HG03103 (cell line): ENCODE measurements around the gene CAP1.
A peak's percentile ranks its signal among the peaks of the same experiment; 100 is the strongest.
"Not testable (repeated sequence)": the region's sequence is repeated elsewhere in the genome, so short reads cannot be mapped to it uniquely, and the experiment has no call there.

ENCODE experiments used
- ATAC-seq: cut with Tn5 transposase; IDR thresholded peaks from one replicate; pipeline ENCODE4 v1.9.1; 2021; ENCODE audit warnings: low read depth; ENCODE audit not compliant: unreplicated experiment

CAP1 gene

GRCh38 chr1:40058097-40058452 is 17.5 kb downstream of the CAP1 start:
- no peak for ATAC-seq

GRCh38 chr1:40058453-40059337 is 18.2 kb downstream of the CAP1 start:
- no peak for ATAC-seq

GRCh38 chr1:40059338-40059959 is 18.9 kb downstream of the CAP1 start:
- ATAC-seq: peak; percentile 46

- ATAC-seq: no peak
These were observed 19.6 kb downstream of the CAP1 start for GRCh38 chr1:40059960-40060750.

- peak; percentile 68 for ATAC-seq
These were observed 24.4 kb downstream of the CAP1 start for GRCh38 chr1:40064797-40065499.

GRCh38 chr1:40067023-40067422 is 26.5 kb downstream of the CAP1 start:
- ATAC-seq: no peak

GRCh38 chr1:40067851-40068250 is 27.3 kb downstream of the CAP1 start:
- no peak for ATAC-seq

- ATAC-seq: no peak
These were observed 31.6 kb downstream of the CAP1 start for GRCh38 chr1:40072142-40072541.

GRCh38 chr1:40073062-40073461 is 32.5 kb downstream of the CAP1 start:
- no peak for ATAC-seq

GRCh38 chr1:40075266-40075665 is 34.7 kb downstream of the CAP1 start:
- ATAC-seq: no peak

- ATAC-seq: no peak
These were observed 36.4 kb downstream of the CAP1 start for GRCh38 chr1:40076895-40077312.

- no peak for ATAC-seq
These were observed 38.2 kb downstream of the CAP1 start for GRCh38 chr1:40078512-40079333.

- ATAC-seq: no peak
These were observed 39.4 kb downstream of the CAP1 start for GRCh38 chr1:40079774-40080400.

GRCh38 chr1:40081871-40082270 is 41.3 kb downstream of the CAP1 start:
- no peak for ATAC-seq

GRCh38 chr1:40084750-40085149 is 44.2 kb downstream of the CAP1 start:
- ATAC-seq: not testable (repeated sequence)

- ATAC-seq: no peak
These were observed 50.3 kb downstream of the CAP1 start for GRCh38 chr1:40090652-40091355.

- ATAC-seq: no peak
These were observed 51.7 kb downstream of the CAP1 start for GRCh38 chr1:40092241-40092640.

GRCh38 chr1:40092706-40093639 is 52.4 kb downstream of the CAP1 start:
- no peak for ATAC-seq
